ENCODE data around the gene TNNC2.
"Not testable (repeated sequence)": the region's sequence is repeated elsewhere in the genome, so short reads cannot be mapped to it uniquely, and the experiment has no call there.

Gene TNNC2

DNA sequence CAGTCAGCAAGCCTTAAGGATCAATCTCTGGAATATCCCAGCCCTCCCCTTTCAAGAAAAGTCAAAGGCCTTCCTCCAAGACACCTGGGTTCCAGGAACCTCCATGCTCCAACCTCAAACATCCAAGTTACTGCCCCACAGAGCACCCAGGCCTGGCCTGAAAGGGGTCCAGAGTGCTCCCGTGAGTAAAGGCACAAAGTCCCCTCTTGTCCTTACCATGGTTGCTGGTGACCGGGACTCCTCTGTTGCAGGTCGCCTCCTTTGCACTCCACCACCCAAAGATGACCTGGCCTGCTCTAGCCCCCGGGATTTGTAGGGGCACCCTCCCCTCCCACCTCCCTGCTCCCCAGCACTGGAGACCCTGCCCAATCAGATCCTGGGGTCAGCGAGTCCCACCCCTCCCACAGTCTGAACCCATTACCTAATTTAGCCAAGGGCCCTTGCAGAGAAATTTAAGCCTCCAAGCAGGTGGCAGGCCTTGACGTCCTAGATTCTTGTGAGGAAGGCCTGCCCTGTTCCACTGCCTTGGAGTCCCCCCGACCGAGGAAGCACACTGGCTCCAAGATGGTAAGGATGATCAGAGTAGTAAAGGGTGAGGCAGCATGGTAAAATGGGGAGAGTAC is at the start of gene TNNC2:
TSS of gene TNNC2 (minus strand) at position 283 of the 623 bp plus-strand sequence. CDS start at position 219, 64 bp downstream.
- no peak for DNase-seq (ENCODE audit: low spot score)

- no peak for DNase-seq (ENCODE audit: low spot score)
These were observed 47.5 kb upstream of the TNNC2 start for GRCh38 chr20:45874576-45874975.

DNA sequence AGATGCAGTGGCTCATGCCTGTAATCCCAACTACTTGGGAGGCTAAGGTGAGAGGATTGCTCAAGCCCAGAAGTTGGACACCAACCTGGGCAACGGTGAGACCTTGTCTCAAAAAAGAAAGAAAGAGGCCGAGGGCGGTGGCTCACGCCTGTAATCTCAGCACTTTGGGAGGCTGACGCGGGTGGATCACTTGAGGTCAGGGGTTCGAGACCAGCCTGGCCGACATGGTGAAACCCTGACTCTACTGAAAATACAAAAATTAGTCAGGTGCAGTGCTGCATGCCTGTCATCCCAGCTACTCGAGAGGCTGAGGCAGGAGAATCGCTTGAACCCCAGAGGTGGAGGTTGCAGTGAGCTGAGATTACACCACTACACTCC is 47.0 kb upstream of the TNNC2 start:
- not testable (repeated sequence) for DNase-seq (ENCODE audit: low spot score)

DNA sequence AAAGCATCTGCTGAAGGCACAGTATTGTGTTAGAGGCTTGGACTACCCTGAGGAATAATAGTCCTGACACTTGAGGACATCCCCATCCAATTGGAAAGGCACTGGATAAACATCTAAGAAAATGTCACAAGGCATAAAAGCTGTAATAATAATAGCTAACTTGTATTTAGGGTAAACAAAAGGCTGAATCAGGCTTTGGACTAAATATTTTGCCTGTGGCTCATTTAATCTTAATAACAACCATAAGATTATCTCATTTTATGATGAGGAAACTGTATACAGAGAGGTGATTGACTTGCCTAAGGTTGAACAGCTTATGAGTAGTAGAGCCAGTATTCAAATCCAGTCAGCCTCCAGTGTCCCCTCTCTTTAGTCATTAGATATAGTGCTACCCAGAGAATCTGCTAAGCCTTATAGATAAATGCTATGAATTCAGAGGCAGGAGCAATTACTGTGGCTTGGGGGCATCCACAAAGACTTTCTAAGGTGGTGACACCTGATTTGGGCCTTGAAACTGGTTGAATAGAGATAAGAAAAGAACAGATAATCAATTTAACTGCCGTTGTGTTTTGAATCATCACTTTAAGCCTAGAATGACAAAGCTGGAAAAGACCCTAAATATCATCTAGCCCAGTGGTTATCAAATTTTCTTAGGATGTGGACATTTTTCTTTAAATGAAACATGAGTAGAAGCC is 46.4 kb upstream of the TNNC2 start:
- no peak for DNase-seq (ENCODE audit: low spot score)

DNA sequence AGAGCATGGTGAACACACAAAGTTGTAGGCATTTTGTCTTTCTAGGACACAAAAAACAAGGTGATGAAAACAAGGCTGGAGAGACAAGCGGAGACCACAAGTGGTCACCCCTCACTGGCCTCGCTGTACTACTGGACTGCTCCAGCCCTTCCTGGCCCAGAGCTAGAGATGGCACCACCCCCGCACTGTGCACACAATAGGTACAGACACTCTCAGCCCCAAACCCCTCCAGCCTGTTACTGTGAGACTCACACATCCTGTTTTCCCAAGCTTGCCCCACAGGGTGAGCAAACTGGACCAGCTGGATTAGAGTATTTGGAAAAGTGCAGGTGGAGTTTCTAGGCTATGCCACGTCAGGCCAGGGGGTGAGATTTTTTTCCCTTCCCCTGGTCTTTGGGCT is 45.5 kb upstream of the TNNC2 start:
- DNase-seq (ENCODE audit: low spot score) = no peak

DNA sequence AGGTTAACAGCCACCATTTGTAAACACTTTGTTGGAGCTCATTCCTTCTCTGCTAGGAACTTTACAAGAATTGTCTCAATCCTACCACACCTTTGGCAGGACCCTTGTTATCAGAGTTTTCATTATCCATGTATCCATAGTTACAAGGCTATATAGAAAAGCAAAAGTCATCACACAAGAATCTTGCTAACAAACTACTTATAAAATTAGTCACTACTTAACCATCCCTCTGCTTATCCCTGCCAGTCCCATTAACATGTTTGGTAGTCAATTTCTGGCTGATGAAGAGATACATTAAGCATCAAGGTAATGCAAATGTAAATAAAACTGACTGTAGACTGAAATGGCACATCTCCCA is 40.7 kb upstream of the TNNC2 start:
- peak; percentile 74 for DNase-seq (ENCODE audit: low spot score)

- DNase-seq (ENCODE audit: low spot score) = no peak
These were observed 40.2 kb upstream of the TNNC2 start for GRCh38 chr20:45867136-45867818.

DNA sequence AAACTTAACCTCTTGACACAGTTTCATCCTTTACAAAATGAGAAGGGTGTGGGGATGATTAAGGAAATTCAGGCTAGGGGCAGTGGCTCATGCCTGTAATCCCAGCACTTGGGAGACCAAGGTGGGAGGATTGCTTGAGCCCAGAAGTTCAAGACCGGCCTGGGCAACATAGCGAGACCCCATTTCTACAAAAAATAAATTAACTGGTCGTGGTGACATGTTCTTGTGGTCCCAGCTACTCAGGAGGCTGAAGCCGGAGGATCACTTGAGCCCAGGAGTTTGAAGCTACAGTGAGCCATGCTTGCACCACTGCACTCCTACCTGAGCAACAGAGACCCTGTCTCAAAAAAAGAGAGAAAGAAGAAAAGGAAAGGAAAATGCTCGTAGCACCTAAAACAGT is 39.3 kb upstream of the TNNC2 start:
- no peak for DNase-seq (ENCODE audit: low spot score)

- DNase-seq (ENCODE audit: low spot score) = no peak
These were observed 36.7 kb upstream of the TNNC2 start for GRCh38 chr20:45863543-45864470.

GRCh38 chr20:45861221-45862075 is 34.3 kb upstream of the TNNC2 start:
- peak; percentile 37 for DNase-seq (ENCODE audit: low spot score)

GRCh38 chr20:45860560-45861220 is 33.6 kb upstream of the TNNC2 start:
- no peak for DNase-seq (ENCODE audit: low spot score)

DNA sequence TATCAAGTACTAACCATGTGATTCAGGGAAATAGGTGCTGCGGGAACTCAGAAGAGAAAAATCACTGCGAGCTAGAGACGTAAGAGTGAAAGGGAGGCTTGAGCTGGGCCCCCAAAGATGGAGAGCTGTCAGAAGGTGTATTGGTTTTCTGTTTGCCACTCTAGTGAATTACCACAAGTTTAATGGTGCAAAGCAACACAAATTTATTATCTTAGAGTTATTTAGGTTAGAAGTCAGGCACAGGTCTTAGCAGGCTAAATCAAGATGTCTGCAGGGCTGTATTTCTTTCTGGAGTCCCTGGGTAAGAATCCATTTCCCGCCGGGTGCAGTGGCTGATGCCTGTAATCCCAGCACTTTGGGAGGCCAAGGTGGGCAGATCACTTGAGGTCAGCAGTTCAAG is 32.8 kb upstream of the TNNC2 start:
- DNase-seq (ENCODE audit: low spot score) = no peak

- DNase-seq (ENCODE audit: low spot score) = no peak
These were observed 30.7 kb upstream of the TNNC2 start for GRCh38 chr20:45857882-45858216.

GRCh38 chr20:45857114-45857881 is 30.2 kb upstream of the TNNC2 start, which contains the start of the genes ACOT8 and ZSWIM3:
TSS of gene ACOT8 (minus strand) at chr20:45857392. CDS start at chr20:45857315, 77 bp downstream.
TSS of gene ZSWIM3 (plus strand) at chr20:45857614. CDS start at chr20:45857826, 212 bp downstream.
- peak; percentile 100 for DNase-seq (ENCODE audit: low spot score)

- no peak for DNase-seq (ENCODE audit: low spot score)
These were observed 26.4 kb upstream of the TNNC2 start for GRCh38 chr20:45853484-45853883.

DNA sequence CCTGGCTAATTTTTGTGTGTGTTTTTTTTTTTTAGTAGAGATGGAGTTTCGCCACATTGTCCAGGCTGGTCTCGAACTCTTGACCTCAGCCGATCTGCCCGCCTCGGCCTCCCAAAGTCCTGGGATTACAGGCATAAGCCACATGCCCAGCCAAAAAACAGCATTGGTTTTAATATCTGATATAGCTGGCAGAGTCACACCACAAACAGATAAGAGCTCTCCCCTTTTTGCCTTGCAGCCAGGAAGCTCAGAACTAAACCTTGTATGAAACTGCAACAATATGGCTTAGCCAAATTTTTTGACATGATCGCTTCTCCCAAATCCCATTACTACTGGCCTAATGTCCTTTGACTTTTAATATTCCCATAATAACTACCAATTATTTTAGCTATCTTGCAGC is 25.2 kb upstream of the TNNC2 start:
- no peak for DNase-seq (ENCODE audit: low spot score)

DNA sequence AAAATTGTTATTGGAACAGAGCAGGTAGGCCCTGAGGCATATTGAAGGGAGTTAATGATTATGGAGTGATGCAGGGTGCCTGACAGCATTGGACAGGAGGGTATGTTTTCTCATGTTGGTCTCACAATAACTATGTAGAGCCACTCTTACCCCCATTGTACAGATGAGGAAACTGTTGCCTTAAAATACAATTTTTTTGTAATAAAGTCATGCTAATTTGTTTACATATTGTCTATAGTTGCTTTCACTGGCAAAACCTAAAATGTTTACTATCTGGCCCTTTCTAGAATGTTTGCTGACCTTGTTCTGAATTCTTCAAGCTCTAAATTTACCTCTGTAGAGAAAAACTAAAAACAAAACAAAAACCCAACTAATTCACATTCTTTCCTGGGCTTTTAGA is 24.4 kb upstream of the TNNC2 start:
- DNase-seq (ENCODE audit: low spot score) = no peak

DNA sequence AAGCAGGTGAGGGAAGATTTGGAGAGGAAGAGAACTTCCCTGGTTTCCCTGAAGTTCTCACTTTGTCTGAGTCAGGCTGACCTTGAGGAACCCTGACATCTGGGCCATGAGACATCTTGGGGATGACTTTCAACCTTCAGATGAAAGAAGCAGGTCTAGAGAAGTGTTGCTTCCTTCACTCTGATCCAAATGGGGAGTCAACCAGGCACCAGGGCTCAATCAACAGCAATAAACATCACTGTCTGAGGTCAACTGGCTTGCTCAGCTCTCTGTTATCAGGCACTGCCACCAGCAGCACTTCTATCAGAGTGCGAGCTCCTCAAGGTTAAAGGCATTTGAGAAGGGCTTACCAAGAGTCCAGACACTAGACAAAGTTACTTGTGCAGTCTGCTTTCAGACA is 23.8 kb upstream of the TNNC2 start:
- DNase-seq (ENCODE audit: low spot score) = no peak

DNA sequence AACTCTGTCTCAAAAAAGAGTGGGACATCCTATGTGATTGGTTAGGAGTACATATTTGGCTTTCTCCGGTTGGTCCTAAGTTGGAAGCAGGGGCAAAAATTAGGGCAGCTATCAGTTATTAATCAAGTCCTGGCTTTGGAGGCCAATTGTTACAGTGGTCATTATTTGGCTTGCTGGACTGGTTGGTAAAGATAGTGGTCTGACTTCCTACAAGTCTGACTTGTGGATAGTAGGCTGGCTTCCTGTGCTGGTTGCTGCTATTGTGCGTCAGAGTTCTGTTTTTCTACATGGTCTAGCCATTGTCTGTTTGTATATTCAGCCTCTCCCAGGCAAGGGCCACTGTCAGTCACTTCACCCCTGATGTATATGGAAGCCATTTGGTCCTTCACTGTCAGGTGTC is 23.1 kb upstream of the TNNC2 start:
- no peak for DNase-seq (ENCODE audit: low spot score)

DNA sequence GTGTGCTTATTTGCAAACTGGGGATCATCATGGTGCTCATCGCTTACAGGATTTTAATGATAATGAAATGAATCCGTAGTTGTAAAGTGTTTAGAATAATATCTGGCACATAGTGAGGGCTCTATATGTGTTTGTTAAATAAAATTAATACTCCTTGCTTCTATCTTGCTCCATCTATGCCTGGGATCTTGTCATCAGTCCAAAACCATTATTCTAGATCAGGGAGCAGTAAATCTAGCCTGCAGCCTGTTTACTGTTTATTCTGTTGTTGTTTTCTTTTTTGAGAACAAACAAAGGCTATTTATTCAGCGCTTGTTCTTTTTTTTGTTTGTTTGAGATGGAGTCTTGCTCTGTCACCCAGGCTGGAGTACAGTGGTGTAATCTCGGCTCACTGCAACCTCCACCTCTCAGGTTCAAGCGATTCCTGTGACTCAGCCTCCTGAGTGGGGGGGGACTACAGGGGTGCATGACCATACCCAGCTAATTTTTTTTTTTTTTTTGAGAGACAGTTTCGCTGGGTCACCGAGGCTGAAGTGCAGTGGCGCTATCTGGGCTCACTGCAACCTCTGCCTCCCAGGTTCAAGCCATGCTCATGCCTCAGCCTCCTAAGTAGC is 22.0 kb upstream of the TNNC2 start:
- DNase-seq (ENCODE audit: low spot score) = no peak

All from kidney tubule cell (primary cell).